NCI-H226 (cell line): ENCODE data around the gene AEBP1.

Experiments
- DNase-seq: peaks from one replicate; pipeline ENCODE4 v3.0.0-alpha.2; 2015

Gene AEBP1

GRCh38 chr7:44087911-44088838 lies 16.0 kb upstream of the AEBP1 start:
- DNase-seq: peak; percentile 82

GRCh38 chr7:44093102-44093641 lies 11.0 kb upstream of the AEBP1 start:
- DNase-seq: no peak

- DNase-seq: no peak
Measured at GRCh38 chr7:44094365-44094764, 9.8 kb upstream of the AEBP1 start.

GRCh38 chr7:44094883-44095592 lies 9.1 kb upstream of the AEBP1 start:
- DNase-seq: no peak

- no peak for DNase-seq
Measured at GRCh38 chr7:44095781-44096180, 8.4 kb upstream of the AEBP1 start.

GRCh38 chr7:44096326-44096881 lies 7.7 kb upstream of the AEBP1 start:
- no peak for DNase-seq

- no peak for DNase-seq
Measured at GRCh38 chr7:44097064-44097932, 6.8 kb upstream of the AEBP1 start.

- no peak for DNase-seq
Measured at GRCh38 chr7:44098092-44099068, 5.8 kb upstream of the AEBP1 start.

GRCh38 chr7:44099669-44100068 lies 4.5 kb upstream of the AEBP1 start:
- DNase-seq: no peak

GRCh38 chr7:44100458-44101302 lies 3.5 kb upstream of the AEBP1 start:
- DNase-seq: no peak

- DNase-seq: no peak
Measured at GRCh38 chr7:44101303-44101965, 2.7 kb upstream of the AEBP1 start.

- DNase-seq: no peak
Measured at GRCh38 chr7:44101966-44102845, 1.9 kb upstream of the AEBP1 start.

- DNase-seq: no peak
Measured at GRCh38 chr7:44102846-44103565, 1.1 kb upstream of the AEBP1 start.

- no peak for DNase-seq
Measured at GRCh38 chr7:44103566-44103922, 601 bp upstream of the AEBP1 start.

- peak; percentile 72 for DNase-seq
Measured at GRCh38 chr7:44104860-44105771, 971 bp downstream of the AEBP1 start.

GRCh38 chr7:44105832-44106231 lies 1.7 kb downstream of the AEBP1 start:
- no peak for DNase-seq
